Kidney tubule cell (primary cell): ENCODE measurements around the gene TMCC2.
"Not testable (repeated sequence)": the region's sequence is repeated elsewhere in the genome, so short reads cannot be mapped to it uniquely, and the experiment has no call there.

Source experiments
- DNase-seq: peaks from one replicate; pipeline ENCODE4 v3.0.0-alpha.2; 2018; ENCODE audit warnings: low spot score

The TMCC2 gene

GRCh38 chr1:205211839-205212536 lies 15.8 kb upstream of the TMCC2 start:
- DNase-seq, result no peak

- DNase-seq, result no peak
Observed at GRCh38 chr1:205214756-205215155, 13.0 kb upstream of the TMCC2 start.

- no peak for DNase-seq
Observed at GRCh38 chr1:205216588-205216987, 11.2 kb upstream of the TMCC2 start.

- no peak for DNase-seq
Observed at GRCh38 chr1:205217418-205217817, 10.3 kb upstream of the TMCC2 start.

- DNase-seq, result no peak
Observed at GRCh38 chr1:205220421-205220820, 7.3 kb upstream of the TMCC2 start.

GRCh38 chr1:205224736-205225135 lies 3.0 kb upstream of the TMCC2 start:
- DNase-seq, result no peak

GRCh38 chr1:205225901-205226765 lies 1.6 kb upstream of the TMCC2 start:
- peak; percentile 24 for DNase-seq

- DNase-seq, result peak; percentile 72
Observed at GRCh38 chr1:205226868-205227583, 720 bp upstream of the TMCC2 start.

GRCh38 chr1:205228093-205228521 lies 361 bp downstream of the TMCC2 start:
- no peak for DNase-seq

- DNase-seq, result peak; percentile 78
Observed at GRCh38 chr1:205229399-205229871, 1.7 kb downstream of the TMCC2 start.

- DNase-seq, result peak; percentile 26
Observed at GRCh38 chr1:205229916-205230700, 2.4 kb downstream of the TMCC2 start.

- DNase-seq, result no peak
Observed at GRCh38 chr1:205230982-205231381, 3.2 kb downstream of the TMCC2 start.

GRCh38 chr1:205232127-205232820 lies 4.5 kb downstream of the TMCC2 start:
- no peak for DNase-seq

- DNase-seq, result no peak
Observed at GRCh38 chr1:205232945-205233397, 5.2 kb downstream of the TMCC2 start.

- DNase-seq, result not testable (repeated sequence)
Observed at GRCh38 chr1:205233986-205234385, 6.2 kb downstream of the TMCC2 start.

- DNase-seq, result no peak
Observed at GRCh38 chr1:205235951-205236350, 8.2 kb downstream of the TMCC2 start.

GRCh38 chr1:205236526-205236925 lies 8.8 kb downstream of the TMCC2 start:
- no peak for DNase-seq

- DNase-seq, result no peak
Observed at GRCh38 chr1:205236951-205237475, 9.3 kb downstream of the TMCC2 start.

GRCh38 chr1:205237526-205238484 lies 10.1 kb downstream of the TMCC2 start:
- no peak for DNase-seq
